GM19238 (cell line): ENCODE results near the gene KIAA0825.

ENCODE experiments used
- DNase-seq: peaks from one replicate; pipeline ENCODE4 v3.0.0; 2011; ENCODE audit warnings: low spot score; ENCODE audit not compliant: insufficient read length

Gene KIAA0825

DNA sequence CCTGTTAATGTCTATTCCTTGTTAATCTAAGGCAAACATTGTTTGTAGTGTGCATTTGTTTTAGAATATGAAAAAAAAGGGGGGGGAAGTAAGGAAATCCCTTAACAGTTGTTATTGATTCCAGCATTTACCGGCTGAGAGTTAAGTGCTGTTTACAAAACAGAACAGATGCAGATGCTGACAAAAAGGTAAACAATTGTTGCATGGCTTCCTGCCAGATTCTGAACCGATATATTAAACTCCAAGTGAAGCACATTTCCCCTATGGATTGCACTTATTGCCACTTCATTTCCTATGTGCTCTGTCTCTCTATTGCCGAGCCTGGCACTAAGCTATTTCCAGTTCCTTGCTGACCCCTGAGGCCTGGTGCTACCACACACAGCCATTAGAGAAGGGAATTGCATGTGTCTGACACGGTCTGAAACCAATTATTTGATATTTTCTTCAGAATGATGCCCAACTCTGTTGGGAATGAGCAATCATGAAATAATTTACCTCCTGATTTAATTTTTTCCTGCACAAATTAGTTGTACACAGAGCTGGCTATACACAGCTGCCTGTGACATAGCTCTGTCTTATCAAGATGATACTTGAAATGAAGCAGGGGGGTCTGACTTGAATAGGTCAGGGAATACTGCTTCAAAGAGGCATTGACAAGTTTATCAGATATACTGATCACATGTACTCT lies 109.8 kb downstream of the KIAA0825 start:
- DNase-seq: no peak

DNA sequence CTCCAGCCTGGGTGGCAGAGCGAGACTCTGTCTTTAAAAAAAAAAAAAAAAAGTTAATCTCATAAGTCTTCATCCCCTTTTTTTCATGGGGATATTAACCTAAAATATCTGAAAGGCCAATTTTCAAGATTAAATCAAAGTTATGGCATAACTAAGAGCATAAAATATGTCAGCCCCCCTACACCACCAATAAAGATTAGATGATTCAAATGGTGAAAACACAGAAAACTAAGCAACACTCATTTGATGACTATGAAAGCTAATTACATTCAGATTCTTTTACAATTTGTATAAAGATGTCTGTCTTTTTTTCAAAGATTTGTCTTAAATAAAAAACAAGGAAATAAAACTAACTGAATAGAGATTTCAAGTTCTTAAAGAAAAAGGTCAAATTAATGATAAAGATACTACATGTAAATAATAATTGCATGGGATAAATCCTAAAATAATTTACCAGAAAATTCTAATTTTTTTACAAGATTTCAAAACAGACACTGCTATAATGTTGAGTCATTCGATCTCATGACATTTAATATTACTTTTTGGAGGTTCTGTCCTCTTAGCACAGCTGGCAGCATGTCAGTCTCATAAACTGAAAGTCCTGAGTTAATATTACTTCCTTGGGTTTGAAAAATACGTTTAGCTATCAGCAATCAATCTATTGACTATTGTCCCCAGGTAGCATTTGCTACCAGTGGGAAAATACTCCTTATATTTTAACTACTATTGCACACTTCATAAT lies 112.9 kb downstream of the KIAA0825 start:
- no peak for DNase-seq

DNA sequence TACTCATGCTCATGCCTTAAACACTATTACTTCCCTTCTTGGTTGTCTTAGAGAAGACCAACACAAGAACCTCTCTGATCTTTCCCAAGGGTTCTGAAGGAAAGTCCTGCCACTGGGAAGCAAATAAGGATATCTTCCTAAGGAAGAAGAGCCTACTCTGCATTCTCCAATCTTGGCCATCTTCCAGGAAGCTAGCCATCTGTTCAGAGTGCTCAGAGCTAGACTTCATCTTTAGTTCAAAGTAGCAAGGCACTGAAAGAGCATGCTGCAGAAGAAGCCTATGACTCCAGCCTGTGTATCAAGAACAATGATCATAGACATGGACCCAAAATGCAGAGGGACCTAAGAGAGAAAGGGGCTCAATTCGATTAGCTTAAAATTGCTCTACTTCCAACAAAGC lies 114.7 kb downstream of the KIAA0825 start:
- DNase-seq: no peak

DNA sequence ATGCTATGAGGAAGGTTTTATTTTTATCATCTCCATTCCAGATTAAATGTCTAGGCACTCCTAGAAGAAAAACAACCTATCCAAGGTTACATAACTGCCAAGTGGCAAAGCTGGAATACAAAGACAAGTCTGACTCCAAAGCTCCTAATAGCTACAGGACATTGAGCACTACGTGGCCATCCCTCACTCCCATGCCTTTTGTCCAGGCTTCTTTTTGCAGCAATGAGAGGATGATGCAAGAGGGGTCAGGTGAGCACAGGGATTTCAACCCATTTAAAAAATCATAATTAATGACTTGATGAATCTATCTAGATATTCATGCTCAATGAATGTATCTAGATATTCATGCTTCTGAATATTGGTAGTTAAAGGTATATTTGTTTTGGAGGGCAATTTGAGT lies 117.0 kb downstream of the KIAA0825 start:
- no peak for DNase-seq

DNA sequence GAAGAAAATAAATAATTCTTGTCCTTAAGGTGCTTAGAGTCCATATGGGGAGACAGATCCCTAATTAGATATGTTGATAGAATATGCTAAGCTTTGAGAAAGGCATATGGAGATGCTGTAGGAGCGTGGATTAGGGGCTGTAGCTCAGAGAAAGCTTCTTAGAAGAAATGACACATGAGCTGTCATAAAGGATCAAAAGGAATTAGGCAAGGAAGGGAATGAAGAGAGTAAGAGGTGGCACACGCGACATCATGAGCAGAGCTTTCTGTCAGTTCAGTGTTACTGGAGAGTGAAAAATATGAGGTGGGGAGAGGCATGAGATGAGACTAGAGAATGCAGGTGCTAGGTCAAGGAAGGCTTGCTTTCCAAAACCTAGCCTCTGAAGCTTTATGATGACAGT lies 118.6 kb downstream of the KIAA0825 start:
- DNase-seq: no peak

DNA sequence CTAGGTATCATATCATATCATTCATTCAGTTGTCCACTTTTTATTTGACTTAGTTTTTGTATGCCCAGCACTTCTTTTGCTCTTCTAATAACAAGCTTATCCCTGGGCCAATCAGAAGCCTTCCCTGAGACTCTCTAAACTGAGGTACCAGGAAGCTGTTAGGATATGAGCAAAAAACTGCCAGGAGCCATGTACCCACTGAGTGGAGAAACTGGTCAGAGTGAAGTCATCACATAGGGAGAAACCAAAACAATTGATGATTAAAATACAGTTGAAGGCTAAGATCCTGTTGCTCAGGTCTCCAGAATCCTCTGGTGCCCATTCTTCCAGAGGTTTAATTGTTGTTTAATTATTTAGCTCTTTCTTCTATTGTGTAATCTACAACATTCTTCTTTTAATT lies 120.2 kb downstream of the KIAA0825 start:
- no peak for DNase-seq

DNA sequence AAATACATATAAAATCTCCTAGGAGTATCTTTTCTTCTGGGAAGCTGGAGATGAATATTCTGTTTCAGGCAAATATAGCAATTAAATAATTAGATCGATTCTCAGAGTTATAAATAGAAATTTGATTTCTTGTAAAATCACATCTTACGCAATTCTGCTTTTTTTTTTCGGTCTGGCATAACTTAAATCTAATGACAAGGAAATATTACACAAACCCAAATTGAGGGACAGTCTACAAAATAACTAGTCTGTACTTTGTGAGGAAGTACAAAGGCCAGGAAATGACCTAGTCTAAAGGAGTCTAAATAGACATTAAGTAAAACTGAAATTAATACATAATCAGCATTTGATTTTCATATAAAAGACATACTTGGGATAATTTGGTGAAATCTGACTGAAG lies 133.3 kb downstream of the KIAA0825 start:
- no peak for DNase-seq

DNA sequence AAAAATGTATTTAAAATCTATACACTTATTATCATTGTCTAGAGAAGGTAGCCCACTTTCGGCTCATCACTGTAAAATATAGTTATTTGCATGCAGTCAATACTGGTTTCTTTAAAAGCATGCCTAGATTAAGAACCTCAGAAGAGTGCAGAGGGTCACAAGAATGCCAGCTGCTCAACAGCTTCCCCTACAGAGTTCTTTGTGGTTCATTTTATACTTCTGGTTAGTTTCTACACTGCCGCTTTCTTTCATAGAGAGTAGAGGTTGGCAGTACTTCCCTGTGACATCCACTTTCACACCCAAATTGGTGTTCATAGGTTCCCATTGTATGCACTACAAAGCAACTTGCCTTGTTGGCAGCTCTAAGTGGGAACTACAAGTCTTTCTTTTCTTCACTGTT lies 137.3 kb downstream of the KIAA0825 start:
- DNase-seq: no peak

DNA sequence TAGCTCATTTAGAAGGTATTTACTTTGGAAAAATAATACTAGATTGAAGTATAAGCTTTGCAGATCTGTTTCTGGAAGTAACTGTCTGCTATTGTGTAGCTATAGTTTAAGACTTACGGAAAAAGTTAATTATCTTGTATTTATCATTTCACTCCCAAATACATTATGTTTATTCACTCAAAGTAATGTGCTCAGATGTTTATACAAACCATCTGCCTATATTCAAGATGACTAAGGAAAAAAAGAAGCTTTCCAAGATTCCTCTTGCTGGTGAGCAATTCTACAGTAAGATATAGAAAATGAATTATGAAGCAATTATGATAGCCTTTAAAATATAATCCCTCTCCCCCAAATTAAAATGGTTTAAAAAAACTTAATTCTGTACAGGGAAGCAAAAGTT lies 137.9 kb downstream of the KIAA0825 start:
- DNase-seq: no peak

DNA sequence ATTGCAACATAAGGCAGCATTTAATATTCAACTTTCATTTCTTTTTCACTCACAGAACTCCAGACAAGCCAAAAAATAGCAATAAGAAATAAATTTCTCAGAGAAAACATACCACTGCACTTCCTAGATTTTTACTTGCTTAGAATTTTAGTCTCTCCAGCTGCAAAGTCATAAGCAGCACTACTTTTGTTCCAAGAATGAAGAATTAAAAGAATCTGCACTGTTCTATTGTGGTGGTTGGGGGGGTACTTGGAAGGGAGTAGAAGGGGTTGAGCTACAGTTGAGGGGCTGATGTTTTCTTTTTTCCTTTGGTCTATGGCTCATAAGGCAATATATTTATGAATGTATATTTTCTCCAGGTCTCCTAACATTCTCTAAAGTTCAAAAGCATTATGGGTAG lies 144.5 kb downstream of the KIAA0825 start:
- DNase-seq: no peak

DNA sequence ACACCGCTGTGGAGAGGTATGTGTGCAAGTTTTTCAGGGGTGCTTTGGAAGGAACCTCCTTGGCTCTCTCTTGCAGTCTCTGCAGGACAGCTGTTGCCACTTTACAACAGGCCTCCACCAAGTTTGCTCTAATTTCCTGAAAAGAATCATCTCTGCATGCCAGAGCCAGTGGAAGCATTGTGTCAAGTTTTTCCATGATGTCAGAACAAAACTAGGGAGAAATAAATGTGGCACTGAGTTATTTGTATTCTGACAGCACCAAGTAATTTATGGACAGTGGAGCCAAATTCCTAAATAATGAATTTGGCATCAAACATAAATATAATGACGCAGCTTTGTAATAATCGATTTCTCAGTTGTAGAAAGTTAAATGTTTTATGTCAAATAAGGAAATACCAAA lies 146.9 kb downstream of the KIAA0825 start:
- no peak for DNase-seq

DNA sequence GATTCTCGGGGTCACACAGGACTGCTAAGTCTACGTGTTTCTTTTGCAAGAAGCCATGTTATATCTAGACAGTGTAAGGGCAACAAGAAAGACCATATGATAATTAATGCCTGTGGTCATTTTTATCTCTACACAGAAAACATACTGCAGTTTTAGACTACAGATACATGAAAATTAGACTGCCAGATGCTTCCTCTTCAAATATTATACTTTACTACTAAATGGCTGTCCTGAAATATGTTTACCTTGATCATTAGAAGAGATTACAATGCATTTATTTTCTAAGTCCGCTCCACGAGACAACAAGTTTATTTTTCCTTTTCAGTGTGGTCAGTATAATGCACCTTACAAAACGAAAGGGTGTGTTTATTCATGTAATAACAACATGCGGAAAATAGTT lies 147.6 kb downstream of the KIAA0825 start:
- no peak for DNase-seq

DNA sequence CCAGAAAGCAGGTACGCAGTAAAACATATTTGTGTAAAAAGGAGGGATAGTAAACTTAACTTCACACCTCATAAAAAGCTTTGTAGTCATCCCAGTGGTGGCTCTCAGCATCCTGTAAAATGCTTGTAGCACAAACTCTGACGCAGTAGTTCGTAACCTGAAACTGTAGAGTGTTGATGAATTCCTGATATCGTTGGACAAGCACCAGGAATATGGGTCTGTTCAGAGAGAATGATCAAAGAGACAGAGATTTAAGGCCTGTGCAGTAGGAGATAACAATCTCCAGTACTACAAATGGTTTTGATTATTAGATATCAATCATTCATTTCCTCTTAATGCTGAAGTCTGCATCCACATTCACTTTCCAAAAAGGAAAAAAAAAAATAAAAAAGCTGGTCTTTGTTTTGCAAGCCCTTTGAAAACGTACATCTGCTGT lies 148.5 kb downstream of the KIAA0825 start:
- no peak for DNase-seq

DNA sequence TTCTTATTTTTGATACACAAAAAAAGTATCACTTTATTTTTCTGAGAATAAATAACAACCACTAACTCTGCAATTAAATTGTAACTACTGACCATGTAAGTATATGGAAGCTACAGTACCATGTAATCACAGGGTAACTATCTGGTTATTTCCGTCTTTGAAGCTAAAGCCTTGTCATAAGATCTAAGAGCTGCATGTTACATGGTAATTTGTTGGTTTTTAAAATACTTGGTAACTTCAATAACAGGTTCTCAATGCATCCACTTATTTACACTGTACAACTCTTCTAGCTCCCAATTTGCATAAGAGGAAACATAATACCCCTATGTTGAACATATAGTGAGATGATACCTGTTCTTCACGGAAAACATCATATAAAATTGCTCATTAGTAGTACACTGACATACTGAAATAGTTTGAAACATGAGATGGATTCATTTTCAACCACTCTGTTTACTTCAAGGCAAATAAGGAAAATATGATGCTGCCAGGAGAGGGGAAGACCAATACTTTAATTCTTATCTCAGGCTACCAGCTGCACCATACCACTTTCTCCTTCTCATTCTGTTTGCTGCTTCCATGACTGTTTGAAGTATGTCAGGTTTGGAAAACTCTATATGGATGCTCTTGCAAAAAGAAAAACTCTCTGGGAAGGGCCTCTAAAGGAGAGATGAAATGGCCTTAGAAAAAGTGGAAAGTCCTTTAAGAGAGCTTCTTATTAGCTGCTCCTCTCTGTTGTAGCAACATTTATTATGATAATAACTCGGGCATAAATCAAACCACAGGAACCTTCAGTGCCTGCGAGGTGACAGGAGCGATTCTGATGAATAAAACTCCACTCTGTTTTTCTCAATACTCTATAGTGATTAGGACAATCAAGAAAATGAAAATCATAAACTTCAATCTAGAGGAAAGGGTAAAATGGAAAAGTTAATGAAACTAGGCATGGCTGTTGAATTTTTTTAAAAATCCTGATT lies 150.2 kb downstream of the KIAA0825 start:
- no peak for DNase-seq

DNA sequence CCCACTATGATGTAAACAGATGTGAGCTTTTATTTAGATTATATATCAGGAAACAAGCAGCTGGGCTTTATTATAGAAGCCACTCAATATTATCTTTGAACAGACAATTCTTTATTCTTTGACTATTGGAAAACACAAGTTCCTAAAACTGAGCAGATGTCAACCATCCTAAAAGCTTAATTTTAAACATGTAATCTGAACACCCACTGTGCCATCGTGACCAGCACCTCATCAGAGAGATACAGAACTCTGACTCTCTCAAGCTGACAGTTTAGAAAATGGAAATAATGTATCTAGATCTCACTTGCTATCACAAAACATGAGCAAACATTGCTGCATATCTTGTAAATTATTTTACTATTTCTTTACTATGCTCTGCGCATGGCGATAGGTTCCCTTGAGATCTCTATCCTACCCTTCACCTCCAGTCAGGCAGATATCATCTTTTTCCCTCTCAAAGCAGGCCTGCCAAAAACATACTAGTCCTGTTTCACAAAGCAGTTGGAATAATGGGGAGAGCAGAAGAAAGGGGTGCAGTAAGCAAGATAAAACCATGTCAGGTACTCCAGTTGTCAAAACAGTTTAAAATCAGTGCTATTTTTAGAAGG lies 151.0 kb downstream of the KIAA0825 start:
- DNase-seq: no peak

DNA sequence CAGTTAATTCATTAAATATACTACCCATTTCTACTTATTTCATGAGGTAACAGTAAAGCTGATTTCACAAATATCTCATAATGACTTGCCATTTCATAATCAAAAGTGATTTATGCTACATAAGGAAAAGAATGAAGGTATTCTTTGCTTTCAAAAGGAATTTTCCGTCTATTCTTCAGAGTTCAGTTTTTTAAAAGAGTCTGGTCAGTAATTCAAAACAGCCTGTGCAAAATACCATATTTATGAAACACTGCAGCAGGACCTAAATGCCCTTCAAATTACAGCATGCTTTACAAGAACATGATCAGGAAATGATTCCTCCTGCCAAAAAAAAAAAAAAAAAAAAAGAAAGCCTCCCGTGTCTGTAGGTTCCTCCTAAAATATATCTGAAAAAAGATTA lies 154.7 kb downstream of the KIAA0825 start:
- DNase-seq: no peak

DNA sequence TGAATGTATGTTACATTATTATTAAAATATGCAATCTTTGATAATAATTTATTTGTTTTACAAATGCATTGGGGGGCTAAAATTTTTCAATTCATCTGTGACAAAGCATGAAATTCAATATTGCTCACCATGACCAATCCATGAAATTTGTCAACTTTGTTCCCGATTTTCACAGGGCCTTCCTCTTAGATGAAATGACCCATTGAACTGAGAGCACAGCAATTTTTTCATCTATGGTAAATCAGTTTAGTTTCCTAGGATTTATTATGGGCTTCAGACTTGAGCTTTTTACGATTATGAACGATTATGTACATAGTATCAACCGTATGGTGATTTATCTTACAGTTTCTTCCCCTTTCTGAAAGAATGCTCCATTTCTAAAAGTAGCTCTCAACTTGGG lies 157.3 kb downstream of the KIAA0825 start:
- DNase-seq: no peak

DNA sequence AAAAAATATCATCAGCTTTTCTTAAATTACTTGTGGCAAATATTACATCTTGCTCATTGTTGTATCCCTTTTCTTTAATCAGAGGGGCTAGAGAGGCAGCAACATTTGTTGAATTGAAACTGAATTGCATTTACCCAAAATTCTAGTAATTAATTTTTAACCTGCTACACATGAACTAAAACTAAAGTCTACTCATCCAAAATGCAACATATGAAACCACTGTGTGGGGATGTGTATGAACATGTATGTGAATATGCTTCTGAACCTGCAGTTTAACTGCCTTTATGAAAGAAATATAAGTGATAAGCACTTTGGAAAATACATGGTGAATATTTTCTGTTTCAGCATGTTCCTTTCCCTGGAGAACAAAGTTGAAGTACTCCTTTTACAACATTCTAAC lies 158.5 kb downstream of the KIAA0825 start:
- DNase-seq: no peak

DNA sequence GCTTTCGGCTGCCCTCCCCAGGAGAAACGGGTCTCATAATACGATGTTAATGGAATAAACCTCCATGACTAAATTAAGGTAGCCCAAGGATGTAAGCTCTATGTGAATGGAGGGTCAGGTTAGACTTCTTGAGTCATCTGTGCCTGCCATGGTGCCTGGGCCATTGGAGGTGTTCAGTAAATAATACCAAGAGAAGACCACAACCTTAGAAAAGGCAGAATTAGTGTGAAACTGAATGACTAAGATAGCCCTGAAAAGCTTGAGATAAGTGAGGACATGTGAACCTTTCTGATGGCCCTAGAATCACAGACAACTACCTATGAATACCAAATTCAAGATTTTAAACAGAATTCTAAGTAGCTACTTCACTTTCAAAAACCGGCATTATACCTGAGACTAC lies 160.6 kb downstream of the KIAA0825 start:
- no peak for DNase-seq

DNA sequence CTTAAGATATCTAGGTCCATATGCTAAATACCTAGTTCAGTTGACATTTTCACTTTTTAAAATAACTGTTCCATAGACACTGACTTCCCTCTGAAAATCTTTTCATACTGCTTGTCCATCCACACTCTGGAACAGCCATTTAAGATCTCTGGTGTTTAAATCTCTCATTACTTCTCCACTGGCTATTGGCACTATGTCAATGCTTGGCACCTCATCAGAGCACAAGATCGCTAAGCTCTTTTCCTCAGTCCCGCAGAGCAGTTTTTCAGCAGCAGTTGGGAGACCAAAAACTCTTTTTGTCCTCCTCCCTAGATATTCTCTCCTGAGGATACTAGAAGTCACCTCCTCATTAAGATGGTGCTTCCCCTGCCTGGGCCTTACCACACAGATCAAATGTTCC lies 172.7 kb downstream of the KIAA0825 start:
- DNase-seq: no peak

DNA sequence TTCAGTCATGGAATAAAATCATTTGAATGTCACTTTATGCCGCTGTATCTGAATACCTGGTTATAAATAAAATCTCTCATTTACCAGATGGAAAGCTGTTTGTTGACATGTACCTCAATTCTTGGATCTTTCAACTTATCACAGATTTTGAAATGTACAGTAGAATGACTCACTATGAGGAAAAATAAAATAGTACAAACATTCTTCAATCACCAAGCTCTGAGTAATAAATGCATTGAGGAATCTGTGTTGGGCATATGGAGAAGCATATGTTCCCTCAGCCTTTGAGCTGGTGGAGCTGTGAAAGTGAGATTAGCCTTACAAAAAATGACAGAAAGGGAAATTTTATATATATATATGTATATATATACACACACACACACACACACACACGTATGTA lies 175.4 kb downstream of the KIAA0825 start:
- no peak for DNase-seq

DNA sequence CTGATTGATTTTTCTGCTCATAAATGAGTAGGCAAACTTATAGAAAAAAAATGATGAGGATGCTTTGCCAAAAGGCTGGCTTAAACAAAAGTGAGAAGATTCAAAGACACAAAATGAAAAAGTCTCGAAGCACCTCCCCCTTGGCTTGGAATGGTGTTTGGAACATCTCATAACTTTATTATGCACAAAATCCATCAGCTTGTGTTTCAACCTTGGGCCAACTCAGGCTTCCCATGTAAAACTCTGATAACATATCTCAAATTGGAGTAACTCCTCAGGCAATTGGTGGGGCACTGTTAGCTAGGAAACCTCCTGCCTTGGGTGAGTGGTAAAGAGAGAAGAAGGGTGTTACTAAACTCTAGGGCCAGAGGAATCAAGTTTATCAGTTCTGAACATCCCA lies 176.3 kb downstream of the KIAA0825 start:
- DNase-seq: no peak
